T-helper 1 cell treated with Interleukin-12 subunit alpha and Interleukin-12 subunit beta and Interleukin-4 antibody, amounts not matched to agents 30 ng/mL and 1 ng/mL, for 36 hours (primary cell): Measurements from ENCODE around the gene CCDC59. TPM values are rescaled to one million over a fixed set of nuclear protein-coding genes. Genes with fewer than 3 reads are reported as not detected.

Source experiments
- intact Hi-C: fragments of 100-400 bp; cut with micrococcal nuclease; formaldehyde crosslinking; loops from one replicate; pipeline ENCODE4 v1.15.1; 2024
- total RNA-seq: library from RNA; stranded (reverse); gene quantifications from 2 replicates; pipeline ENCODE4 v1.2.3, GENCODE V29; 2022

CCDC59 gene
- total RNA-seq, 1 donor from 2014 or later: 47.9 TPM

GRCh38 chr12:82319276-82319675, 38.9 kb downstream of the CCDC59 start:
- intact Hi-C loops: no loop called here

GRCh38 chr12:82314406-82314892, 43.7 kb downstream of the CCDC59 start:
- intact Hi-C loops: no loop called here

Other genes with a start within 250 kb of the CCDC59 start
- gene METTL25, start 142 bp upstream of the CCDC59 start, total RNA-seq: 9.9 and 11.7 TPM in 2 replicates